ENCODE results near the gene PACSIN3.
"Not testable (repeated sequence)": the region's sequence is repeated elsewhere in the genome, so short reads cannot be mapped to it uniquely, and the experiment has no call there.

PACSIN3 gene

DNA sequence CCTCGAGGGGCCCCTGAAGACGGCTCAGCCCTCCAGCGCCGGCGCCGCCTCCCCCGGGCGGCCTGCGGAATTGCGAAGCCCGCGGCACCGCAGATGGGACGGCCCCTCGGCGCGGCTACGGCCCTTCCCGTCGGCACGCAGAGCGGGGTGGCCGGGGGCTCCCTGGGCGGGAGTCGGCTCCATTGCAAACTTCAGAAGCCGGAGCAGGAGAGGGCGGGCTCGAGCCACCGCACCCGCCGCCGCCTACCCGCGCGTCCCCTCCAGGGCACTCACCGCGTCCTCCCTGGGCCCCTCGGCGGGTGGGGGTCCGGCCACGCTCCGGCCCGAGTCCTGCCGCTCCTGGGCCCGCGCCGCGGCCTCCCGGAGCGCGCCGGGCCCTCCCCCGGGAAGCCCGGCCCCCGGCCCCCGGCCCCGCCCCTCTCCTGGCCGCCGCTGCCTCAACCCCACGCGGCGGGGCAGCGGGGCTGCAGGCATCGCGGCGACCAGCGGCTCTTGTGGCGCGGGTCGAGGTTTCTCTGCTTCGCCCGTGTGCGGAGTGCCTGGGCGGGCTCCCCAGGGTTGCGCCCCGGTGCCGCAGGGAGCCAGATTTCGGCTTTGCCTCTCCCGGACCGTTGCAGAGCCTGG is at the start of gene PACSIN3:
TSS of gene PACSIN3 (minus strand) at position 359 of the 624 bp plus-strand sequence. CDS start 3,707 bp downstream, outside the sequence.
- DNase-seq (ENCODE audit: low read depth in 3 of 3): peak in 1 of 3 donors; percentile 44

DNA sequence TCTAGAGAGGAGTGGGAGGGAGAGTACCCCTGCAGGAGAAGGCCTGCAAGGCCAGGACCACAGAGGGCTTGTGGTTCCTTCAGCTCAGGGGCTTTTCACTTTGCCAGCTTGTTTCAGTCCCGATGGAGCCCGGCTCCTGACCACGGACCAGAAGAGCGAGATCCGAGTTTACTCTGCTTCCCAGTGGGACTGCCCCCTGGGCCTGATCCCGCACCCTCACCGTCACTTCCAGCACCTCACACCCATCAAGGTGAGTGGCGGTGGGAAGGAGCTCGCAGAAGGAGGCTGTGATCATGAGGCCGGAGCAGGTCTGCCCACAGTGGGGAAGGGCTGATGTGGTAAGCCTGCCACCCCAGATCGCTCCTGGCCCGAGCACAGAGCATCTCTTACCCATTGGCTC is 48.9 kb upstream of the PACSIN3 start:
- DNase-seq (ENCODE audit: low read depth in 3 of 3): no peak

GRCh38 chr11:47234669-47235100 is 48.5 kb upstream of the PACSIN3 start:
- no peak for DNase-seq (ENCODE audit: low read depth in 3 of 3)

DNA sequence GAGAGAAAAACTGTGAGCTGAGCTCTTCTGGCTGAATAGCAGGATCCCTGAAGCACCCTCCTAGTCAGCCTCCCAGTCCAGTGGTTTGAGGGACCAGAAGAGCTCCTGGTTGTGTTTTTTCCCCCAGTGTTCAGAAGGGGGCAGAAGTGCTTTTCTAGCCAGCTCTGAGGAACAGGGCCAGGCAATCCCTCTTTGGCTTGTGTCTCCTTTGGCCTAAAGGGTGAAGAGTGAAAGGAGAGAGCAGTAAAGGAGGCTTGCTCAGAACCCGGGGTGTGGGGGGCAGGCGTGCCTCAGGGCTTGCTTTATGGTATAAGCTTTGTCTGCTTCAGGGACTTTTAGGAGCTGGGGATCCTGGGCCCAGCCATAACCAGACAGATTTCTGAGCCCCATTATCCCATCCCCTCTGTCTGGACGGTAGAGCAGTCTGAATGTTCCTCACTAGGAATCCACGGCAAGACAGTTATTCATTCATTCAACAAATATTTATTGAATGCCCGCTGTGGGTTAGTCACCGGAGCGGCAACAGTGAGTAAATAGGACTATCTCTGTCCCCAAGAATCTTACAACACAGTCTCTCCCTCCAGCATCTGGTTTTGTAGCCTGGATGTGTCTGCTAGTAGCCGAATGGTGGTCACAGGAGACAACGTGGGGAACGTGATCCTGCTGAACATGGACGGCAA is 47.9 kb upstream of the PACSIN3 start:
- no peak for DNase-seq (ENCODE audit: low read depth in 3 of 3)

GRCh38 chr11:47233051-47233450 is 46.8 kb upstream of the PACSIN3 start:
- DNase-seq (ENCODE audit: low read depth in 3 of 3): no peak

DNA sequence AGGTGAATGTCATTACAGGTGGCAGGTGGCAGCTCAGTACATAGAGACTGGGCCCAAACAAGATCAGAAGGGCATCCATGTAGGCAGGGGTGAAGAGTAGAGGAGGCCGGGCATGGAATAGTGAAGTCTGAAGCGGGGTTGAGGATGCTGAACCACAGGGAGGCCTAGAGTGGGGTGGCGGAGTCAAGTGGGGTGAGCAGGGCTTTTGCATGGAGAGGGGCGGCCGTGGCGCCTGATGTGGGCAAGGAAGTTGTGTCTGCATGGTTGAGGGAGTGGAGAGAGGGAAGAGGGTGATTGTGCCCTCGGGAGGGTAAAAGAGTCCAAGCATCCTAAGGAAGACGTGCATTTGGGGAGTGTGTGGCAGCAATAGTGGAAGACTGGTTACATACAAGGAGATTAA is 42.9 kb upstream of the PACSIN3 start:
- DNase-seq (ENCODE audit: low read depth in 3 of 3): no peak

DNA sequence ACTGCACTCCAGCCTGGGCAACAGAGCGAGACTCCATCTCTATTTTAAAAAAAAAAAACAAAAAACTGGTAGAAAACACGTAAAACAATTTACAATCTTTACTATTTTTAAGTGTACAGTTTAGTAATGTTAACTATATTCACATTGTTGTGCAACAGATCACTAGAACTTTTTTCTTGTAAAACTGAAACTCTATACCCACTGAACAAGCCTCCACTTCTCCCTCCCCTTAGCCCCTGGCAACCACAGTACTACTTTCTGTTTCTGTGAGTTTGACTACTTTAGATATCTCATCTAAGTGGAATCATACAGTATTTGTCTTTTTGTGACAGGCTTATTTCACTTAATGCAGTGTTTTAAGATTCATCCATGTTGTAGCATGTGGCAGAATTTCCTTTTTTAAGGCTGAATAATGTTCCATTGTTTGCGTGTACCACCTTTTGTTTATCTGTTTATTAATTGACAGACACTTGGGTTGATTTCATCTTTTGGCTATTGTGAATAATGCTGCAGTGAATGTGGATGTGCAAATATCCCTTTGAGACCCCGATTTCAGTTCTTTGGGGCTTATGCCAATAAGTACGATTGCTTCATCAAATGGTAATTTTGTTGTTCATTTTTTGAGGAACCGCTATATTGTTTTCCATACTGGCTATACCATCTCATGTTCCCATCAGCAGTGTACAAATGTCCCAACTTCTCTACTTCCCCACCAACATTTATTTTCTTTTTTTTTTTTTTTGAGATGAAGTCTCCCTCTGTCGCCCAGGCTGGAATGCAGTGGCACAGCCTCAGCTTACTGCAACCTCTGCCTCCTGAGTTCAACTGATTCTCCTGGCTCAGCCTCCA is 39.5 kb upstream of the PACSIN3 start:
- no peak for DNase-seq (ENCODE audit: low read depth in 3 of 3)

DNA sequence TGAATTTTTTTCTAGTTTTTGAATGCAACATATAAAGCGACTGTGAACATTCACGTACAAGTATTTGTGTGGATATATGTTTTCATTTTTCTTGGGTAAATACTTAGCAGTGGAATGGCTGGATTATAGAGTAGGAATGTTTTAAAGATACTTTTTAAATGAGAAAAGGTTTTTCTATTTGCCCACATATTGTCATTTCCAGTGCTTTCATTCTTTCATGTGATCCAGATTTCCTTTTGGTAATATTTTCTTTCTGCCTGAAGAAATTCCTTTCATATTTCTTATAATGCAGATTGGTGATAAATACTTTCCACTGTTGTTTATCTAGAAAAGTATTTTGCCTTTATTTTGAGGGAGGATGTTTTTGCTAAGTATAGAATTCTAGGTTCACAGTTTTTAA is 36.5 kb upstream of the PACSIN3 start:
- DNase-seq (ENCODE audit: low read depth in 3 of 3): no peak

DNA sequence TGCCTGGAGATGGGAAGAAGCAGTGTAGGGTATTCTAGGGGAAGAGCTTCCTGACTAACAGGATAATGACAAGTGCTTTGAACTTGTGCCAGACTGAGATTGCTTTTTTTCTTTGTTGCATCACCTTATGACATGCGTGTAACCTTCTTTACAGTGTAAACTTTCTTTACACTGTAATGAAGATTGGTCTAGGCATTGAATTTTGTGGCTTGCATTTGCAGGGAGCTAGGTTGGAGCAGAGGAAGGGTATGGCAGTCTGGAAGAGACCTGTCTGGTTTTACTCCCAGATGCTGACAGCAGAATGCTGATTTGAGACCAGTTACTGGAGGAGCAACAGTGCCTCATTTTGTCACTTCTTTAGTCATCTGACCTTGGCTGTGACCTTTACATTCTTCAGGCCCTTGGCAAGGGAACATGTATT is 34.2 kb upstream of the PACSIN3 start:
- no peak for DNase-seq (ENCODE audit: low read depth in 3 of 3)

GRCh38 chr11:47216121-47216798 is 30.0 kb upstream of the PACSIN3 start:
- peak; percentile 43 to 61 (median 51) for DNase-seq (ENCODE audit: low read depth in 3 of 3)

DNA sequence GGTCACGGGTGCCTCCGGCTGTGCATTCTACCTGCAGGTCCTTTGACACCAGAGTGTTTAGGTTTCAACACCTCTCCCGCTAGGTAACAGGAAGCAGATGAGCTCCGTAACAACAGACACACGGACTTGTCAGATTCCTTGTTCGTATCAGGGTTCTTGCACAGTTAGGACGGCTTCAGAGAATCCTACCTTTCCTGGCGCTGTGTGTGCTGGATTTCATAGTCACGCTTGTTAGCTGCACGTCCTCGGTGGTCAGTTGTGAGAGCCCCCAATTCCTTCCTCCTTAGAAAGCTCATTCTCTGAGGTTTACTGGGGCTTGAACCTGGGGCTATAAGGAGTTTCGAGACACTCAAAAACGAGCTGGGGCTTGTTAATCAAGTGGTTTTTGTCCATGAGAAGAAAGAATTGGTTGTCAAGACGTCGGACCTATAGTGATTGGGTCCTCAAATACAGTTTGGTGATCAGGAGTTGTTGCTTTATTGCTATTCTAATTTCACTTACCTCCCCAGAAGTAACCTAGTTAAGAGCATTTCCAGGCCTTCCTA is 29.2 kb upstream of the PACSIN3 start:
- DNase-seq (ENCODE audit: low read depth in 3 of 3): no peak

DNA sequence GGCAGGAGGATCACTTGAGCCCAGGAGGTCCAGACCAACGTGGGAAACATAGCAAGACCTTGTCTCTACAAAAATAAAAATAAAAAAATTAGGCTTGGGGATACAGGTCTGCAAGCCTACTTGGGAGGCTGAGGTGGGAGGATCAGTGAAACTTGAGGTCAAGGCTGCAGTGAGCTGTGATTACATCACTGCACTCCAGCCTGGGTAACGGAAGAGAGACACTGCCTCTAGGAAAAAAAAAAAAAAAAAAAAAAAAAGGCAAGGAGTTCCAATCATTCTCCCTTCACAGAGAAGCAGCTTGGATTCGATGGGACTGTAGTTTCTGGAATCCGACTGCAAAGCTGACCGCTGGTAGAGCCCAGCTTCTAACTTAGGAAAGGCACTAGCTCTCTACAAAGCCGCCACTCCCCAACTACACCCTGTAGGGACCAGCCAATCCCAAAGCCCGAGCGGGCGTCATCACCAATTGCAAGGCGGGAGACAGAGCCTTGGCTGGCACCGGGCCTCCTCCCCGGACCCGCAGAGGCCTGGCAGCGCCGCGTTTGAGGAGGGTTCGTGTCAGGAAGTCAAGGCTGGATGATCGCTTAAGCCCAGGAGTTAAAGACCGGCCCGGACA is 27.8 kb upstream of the PACSIN3 start:
- peak; percentile 79 to 87 (median 80) for DNase-seq (ENCODE audit: low read depth in 3 of 3)

GRCh38 chr11:47212938-47213337 is 26.7 kb upstream of the PACSIN3 start:
- DNase-seq (ENCODE audit: low read depth in 3 of 3): no peak

GRCh38 chr11:47208628-47209027 is 22.4 kb upstream of the PACSIN3 start:
- no peak for DNase-seq (ENCODE audit: low read depth in 3 of 3)

DNA sequence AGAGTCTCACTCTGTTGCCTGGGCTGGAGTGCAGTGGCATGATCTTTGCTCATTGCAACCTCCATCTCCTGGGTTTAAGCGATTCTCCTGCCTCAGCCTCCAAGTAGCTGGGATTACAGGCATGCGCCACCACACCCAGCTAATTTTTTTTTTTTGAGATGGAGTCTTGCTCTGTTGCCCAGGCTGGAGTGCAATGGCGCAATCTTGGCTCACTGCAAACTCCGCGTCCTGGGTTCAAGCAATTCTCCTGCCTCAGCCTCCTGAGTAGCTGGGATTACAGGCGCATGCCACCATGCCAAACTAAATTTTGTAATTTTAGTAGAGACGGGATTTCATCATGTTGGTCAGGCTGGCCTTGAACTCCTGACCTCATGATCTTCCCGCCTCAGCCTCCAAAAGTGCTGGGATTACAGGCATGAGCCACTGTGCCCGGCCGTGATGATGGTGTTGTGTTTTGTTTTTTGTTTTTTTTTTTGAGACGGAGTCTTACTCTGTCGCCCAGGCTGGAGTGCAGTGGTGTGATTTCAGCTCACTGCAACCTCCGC is 21.8 kb upstream of the PACSIN3 start:
- DNase-seq (ENCODE audit: low read depth in 3 of 3): not testable (repeated sequence)

DNA sequence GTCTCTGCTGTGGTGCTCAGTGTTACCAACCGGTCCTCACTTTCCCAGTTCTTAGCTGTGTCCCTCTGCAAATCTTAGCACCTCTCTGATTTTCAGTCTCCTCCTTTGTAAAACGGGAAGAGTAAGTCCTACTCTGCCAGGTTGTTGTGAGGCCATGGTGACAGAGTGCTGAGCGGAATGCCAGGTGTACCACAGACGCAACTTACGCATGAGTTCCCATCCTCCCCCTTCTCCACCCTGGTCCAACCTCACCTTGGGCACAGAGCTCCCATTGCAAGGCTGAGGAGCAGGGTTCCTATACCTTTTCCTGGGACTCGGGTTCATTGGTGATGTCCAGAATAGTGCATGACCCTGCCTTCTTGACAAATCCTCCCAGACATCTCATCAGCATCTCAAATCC is 21.2 kb upstream of the PACSIN3 start:
- no peak for DNase-seq (ENCODE audit: low read depth in 3 of 3)

GRCh38 chr11:47206577-47206976 is 20.3 kb upstream of the PACSIN3 start:
- DNase-seq (ENCODE audit: low read depth in 3 of 3): not testable (repeated sequence)

GRCh38 chr11:47204637-47204989 is 18.4 kb upstream of the PACSIN3 start:
- no peak for DNase-seq (ENCODE audit: low read depth in 3 of 3)

GRCh38 chr11:47202576-47202975 is 16.3 kb upstream of the PACSIN3 start:
- no peak for DNase-seq (ENCODE audit: low read depth in 3 of 3)

GRCh38 chr11:47201015-47201414 is 14.8 kb upstream of the PACSIN3 start:
- no peak for DNase-seq (ENCODE audit: low read depth in 3 of 3)

DNA sequence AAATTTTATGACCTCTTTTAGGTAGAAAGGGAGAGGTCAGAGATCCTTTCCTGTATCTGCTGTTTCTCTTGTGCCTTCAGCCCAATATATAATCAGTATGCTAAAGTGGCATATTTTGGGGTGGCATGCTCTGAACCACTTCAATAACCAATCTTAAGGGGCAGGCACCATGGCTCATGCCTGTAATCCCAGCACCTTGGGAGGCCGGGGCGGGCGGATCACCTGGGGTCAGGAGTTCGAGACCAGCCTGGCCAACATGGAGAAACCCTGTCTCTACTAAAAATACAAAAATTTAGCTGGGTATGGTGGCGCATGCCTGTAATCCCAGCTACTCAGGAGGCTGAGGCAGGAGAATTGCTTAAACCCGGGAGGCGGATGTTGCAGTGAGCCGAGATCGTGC is 11.9 kb upstream of the PACSIN3 start:
- not testable (repeated sequence) for DNase-seq (ENCODE audit: low read depth in 3 of 3)
